DOHH2 (cell line): ENCODE results near the gene GRK2.

ENCODE experiments used
- EZH2phosphoT487 ChIP-seq: fragments of 200-600 bp; sonication (generic); IDR thresholded peaks from 2 replicates; pipeline ENCODE4 v1.6.1; 2017; ENCODE audit warnings: borderline replicate concordance, mild to moderate bottlenecking, antibody characterized with exemption, low read length, moderate library complexity, mixed read lengths
- TF ChIP-seq, protein P1 (sequence below): fragments of 200-600 bp; sonication (generic); IDR thresholded peaks from one replicate; pipeline ENCODE4 v1.5.1; 2014; ENCODE audit warnings: antibody characterized with exemption, mild to moderate bottlenecking, low read depth, low read length; ENCODE audit not compliant: poor library complexity, severe bottlenecking

GRCh38 chr11:67301313-67301921, 35.1 kb downstream of the GRK2 start:
- TF ChIP-seq, protein P1, sequence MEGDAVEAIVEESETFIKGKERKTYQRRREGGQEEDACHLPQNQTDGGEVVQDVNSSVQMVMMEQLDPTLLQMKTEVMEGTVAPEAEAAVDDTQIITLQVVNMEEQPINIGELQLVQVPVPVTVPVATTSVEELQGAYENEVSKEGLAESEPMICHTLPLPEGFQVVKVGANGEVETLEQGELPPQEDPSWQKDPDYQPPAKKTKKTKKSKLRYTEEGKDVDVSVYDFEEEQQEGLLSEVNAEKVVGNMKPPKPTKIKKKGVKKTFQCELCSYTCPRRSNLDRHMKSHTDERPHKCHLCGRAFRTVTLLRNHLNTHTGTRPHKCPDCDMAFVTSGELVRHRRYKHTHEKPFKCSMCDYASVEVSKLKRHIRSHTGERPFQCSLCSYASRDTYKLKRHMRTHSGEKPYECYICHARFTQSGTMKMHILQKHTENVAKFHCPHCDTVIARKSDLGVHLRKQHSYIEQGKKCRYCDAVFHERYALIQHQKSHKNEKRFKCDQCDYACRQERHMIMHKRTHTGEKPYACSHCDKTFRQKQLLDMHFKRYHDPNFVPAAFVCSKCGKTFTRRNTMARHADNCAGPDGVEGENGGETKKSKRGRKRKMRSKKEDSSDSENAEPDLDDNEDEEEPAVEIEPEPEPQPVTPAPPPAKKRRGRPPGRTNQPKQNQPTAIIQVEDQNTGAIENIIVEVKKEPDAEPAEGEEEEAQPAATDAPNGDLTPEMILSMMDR = no peak
- TF ChIP-seq EZH2phosphoT487 = no peak
